Measurements from ENCODE around the gene MYO5B.
"Not testable (repeated sequence)": the region's sequence is repeated elsewhere in the genome, so short reads cannot be mapped to it uniquely, and the experiment has no call there.

Gene MYO5B

DNA sequence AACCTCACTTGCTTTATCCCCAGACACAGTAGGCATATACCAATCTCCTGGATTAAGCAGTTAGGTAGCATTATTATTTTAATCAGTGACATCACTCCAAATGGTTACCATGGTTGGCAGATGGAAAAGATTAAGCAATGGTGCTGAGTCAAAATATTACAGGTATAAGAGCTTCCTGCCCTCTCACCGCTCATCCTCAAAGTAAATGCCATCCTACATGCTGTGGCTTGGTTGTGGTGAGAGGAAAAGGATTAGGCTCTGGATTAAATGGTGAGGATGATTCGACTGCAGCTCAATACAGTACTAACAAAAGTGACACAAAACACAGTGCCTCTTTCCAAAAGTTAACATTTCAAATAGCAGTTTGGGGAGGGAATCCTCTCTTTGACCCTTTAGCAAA, 272.7 kb downstream of the MYO5B start:
- no peak for DNase-seq (ENCODE audit: low read depth)

DNA sequence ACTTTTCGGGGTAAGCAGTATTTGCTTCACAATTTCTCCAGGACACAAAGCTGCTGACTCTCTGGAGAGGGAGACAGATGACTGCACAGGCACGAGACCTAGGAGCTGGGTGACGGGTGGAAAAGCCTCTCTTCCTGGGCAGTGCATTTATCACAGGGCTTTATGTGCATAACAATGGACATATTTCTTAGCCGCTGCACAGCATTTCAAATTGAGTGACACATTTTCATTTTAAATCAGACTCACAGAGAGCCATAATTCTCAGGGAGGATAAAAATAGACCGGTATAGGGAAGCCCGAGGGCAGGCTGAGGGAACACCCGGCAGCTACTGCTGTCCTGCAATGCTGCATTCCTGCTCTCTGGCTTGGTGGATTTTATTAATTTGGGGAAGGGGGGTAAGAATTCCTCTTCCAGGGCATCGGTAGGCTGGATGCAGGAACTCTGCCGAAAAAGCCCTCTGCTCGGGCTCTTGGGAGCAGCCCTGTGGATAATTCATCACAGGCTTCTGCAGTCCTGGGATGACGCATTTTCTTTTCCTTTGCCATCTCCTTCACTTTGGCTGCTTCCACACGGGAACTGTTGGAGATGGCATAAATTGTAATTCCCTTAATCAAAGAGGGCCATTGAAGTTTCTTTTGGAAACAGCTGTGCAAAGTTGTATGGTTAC, 273.5 kb downstream of the MYO5B start:
- no peak for DNase-seq (ENCODE audit: low read depth)

- DNase-seq (ENCODE audit: low read depth): no peak
These were observed 274.2 kb downstream of the MYO5B start for GRCh38 chr18:49920731-49921130.

DNA sequence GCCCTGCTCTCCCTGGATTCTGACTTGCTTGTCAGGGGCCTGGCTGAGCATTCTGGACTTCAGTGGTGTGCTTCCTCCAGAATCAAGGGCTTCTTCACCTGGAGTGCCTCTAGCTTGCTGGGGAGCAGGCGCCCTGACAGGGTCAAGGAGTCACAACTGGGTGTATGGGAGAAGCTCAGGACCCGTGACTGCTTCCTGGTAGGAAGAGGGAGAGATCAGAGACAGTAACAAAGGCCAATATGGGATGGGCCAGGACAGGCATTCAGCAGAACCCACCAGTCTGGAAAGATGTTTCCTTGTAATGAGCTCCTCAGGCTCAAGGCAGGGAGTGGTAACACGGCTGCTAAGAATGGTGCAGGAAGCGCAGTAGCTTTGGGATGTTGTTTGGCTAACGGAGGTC, 277.2 kb downstream of the MYO5B start:
- DNase-seq (ENCODE audit: low read depth): no peak

GRCh38 chr18:49915352-49915751, 279.6 kb downstream of the MYO5B start:
- DNase-seq (ENCODE audit: low read depth): no peak

- no peak for DNase-seq (ENCODE audit: low read depth)
These were observed 281.7 kb downstream of the MYO5B start for GRCh38 chr18:49913221-49913620.

DNA sequence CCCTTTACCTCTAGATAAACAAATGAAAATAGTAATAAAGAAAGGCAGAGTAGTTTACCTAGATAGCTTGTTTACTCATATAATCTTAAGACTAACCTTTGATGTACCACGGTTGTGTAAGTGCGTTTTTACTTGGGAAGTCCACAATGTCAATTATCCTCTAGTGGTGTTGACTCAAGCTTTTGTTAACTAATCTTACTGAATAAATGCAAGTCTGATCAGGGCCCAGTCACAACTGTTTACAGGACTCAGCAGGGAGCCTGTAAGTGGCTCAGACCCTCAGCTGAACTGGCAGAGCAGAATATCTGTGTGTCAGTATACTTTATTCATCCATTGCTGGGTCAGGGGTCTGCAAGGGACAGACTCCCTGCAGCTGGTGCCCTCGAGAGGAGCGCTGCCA, 283.5 kb downstream of the MYO5B start:
- no peak for DNase-seq (ENCODE audit: low read depth)

DNA sequence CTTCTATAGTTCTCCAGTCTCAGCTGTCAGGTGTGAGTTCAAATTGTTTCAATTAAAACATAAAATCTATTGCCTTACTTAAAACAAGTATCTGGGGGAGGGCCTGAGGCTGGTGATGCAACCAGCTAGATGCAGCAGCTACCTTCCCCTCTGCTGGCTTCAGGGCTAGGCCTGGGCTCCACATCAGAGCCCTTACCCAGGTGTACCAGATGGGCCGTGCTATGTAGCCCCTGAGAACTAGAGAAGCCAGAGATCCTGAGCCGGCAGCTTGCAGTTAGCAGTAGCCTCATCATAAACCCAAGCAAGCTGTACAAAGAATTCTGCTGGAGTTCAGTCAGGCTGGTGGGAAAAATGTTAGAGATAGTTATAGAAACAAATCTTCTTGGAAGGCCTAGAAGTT, 284.0 kb downstream of the MYO5B start:
- DNase-seq (ENCODE audit: low read depth): no peak

GRCh38 chr18:49910019-49910418, 284.9 kb downstream of the MYO5B start:
- no peak for DNase-seq (ENCODE audit: low read depth)

DNA sequence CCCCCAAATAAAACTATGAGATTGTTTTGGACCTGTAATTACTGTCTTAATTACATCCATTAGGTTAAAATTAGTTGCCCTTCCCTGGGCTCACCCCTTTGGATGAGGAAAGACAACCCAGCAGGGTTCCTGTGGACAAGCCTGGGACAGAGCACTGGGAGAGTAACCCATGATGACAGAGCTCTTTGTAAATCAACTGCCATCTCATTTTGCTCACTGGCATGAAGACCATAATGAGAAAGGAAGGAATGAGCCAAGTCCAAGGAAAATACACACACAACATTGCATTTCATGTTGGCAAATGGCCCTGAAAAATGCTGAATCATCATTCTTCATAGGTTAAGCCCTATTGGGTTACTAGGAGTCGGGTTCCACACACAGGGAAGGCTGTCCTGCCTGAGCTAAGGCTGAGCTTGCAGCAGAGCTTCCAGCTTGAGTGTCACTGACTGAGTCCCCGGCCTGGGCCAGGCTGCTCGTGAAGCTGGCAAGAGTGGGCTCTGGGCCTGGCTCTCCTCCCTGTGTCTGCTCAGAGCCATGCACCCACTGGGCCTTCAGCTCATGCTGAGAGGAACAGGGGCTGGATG, 287.5 kb downstream of the MYO5B start:
- DNase-seq (ENCODE audit: low read depth): no peak

GRCh38 chr18:49905771-49906170, 289.2 kb downstream of the MYO5B start:
- DNase-seq (ENCODE audit: low read depth): no peak

GRCh38 chr18:49904871-49905555, 289.9 kb downstream of the MYO5B start:
- no peak for DNase-seq (ENCODE audit: low read depth)

- DNase-seq (ENCODE audit: low read depth): peak; percentile 7
These were observed 293.0 kb downstream of the MYO5B start for GRCh38 chr18:49901862-49902340.

- peak; percentile 13 for DNase-seq (ENCODE audit: low read depth)
These were observed 295.2 kb downstream of the MYO5B start for GRCh38 chr18:49899657-49900330.

GRCh38 chr18:49898421-49898820, 296.5 kb downstream of the MYO5B start:
- peak; percentile 71 for DNase-seq (ENCODE audit: low read depth)

DNA sequence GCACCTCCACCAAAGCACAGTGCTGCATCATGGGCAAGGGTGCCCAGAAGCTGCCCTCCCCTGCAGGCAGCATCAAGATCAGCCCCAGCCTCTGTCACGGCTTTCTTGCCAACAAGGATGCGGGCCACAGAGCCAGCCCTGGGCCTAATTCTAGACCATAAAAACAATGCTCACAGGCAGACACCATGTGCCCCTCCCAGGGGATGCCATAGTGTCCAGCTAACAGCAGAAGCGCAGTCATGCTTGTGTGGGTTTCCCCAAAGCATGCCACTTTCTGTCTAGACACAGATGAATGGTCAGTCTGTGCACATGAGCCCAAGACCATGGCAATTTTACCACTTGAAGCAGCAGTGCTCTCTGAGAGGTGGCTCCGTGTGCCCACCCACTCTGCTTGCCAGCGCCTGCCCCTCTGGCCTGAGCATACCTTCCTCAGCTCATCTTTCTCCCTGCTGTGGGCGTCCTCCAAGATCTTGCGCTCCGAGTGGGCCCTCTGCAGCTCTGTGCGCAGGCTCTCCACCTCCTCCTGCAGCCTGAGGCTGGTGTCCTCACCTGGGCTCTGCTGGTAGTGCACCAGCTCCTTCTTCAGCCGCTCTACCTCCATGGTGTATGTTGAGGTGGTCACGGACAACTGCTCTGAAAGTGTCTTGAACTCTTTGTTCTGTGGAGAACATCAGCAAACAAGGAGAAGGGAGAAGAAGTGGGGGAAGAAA, 300.3 kb downstream of the MYO5B start:
- DNase-seq (ENCODE audit: low read depth): no peak

DNA sequence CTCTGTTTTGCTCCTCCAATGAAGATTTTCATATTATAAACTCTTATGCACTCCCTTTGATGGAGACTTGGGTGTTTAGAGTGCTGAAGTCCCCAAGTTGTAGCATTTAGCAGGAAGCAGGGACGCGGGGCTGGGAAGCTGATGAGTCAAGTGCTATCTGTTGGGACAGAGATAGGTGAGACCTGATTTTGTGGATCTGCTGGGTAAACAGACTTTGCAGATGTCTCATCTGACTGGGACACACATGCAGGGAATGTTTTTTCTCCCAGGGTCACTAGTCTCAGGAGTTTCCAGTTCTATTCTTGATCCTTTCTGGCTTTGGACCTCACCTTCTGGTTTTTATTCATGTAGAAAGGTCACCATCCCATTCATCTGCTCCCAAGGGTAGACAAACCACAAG, 301.9 kb downstream of the MYO5B start:
- DNase-seq (ENCODE audit: low read depth): no peak

GRCh38 chr18:49892148-49892924, 302.6 kb downstream of the MYO5B start:
- DNase-seq (ENCODE audit: low read depth): peak; percentile 50

DNA sequence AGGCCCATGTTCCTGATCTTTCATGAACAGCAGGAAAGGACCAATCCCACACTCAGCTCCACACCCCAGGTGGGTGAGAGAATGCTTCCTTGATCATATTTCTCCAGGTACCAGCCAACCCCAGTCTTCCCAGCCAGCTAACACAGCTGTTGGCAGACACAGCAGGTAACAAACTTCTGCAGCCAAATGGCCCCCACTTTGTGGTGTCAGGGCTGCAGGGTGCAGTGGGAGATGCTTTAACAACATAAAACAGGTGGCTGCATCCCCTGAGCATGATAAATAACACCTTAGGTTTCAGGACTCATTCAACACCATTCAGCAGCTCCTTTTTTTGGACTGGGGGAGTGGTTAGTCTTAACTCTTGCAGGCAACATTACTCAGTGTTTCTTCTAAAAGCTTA, 304.9 kb downstream of the MYO5B start:
- DNase-seq (ENCODE audit: low read depth): no peak

DNA sequence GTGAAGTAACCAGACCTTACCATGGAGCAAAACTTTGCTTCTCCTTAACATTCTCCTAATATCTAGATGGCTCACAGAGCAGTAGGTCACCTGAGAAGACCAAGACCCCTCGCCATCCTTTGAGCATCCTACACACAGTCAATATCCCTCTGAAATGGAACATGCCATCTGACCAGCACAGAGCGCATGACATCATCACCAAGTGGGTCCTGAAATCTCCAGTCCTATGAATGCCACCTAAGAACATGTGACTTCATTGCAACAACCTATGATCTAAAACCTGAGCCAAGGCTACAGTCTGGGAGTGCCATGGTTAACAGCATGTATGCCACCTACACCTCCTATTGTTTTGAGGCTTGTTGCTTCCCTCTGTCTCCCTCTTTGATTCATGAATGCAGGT, 305.4 kb downstream of the MYO5B start:
- not testable (repeated sequence) for DNase-seq (ENCODE audit: low read depth)

All from ELR (cell line).